ENCODE data around the gene ANK3.

GRCh38 chr10:60320666-60321065, 69.0 kb downstream of the ANK3 start:
- TF ChIP-seq ZNF263 (CRISPR knock-in tag; IDR thresholded peaks at IDR 0.05; ENCODE audit: low read depth) = no peak
- no peak for TF ChIP-seq FOXP1 (CRISPR knock-in tag; IDR thresholded peaks at IDR 0.05; ENCODE audit: borderline replicate concordance)
- no peak for TF ChIP-seq CTCF (IDR thresholded peaks at IDR 0.05)
- TF ChIP-seq CREM (CRISPR knock-in tag; IDR thresholded peaks at IDR 0.05) = no peak
- TF ChIP-seq, protein P1, sequence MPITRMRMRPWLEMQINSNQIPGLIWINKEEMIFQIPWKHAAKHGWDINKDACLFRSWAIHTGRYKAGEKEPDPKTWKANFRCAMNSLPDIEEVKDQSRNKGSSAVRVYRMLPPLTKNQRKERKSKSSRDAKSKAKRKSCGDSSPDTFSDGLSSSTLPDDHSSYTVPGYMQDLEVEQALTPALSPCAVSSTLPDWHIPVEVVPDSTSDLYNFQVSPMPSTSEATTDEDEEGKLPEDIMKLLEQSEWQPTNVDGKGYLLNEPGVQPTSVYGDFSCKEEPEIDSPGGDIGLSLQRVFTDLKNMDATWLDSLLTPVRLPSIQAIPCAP (CRISPR knock-in tag; IDR thresholded peaks at IDR 0.05) = no peak
- TF ChIP-seq ZNF512 (CRISPR knock-in tag; IDR thresholded peaks at IDR 0.05; ENCODE audit: borderline replicate concordance) = no peak
- TF ChIP-seq, protein P2, sequence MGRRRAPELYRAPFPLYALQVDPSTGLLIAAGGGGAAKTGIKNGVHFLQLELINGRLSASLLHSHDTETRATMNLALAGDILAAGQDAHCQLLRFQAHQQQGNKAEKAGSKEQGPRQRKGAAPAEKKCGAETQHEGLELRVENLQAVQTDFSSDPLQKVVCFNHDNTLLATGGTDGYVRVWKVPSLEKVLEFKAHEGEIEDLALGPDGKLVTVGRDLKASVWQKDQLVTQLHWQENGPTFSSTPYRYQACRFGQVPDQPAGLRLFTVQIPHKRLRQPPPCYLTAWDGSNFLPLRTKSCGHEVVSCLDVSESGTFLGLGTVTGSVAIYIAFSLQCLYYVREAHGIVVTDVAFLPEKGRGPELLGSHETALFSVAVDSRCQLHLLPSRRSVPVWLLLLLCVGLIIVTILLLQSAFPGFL (CRISPR knock-in tag; IDR thresholded peaks at IDR 0.05; ENCODE audit: borderline replicate concordance) = no peak
- TF ChIP-seq CREB1 (CRISPR knock-in tag; IDR thresholded peaks at IDR 0.05) = no peak

Measured in WTC11 (cell line).